GM18861 (cell line): ENCODE results near the gene TEKT5.
"Not testable (repeated sequence)": the region's sequence is repeated elsewhere in the genome, so short reads cannot be mapped to it uniquely, and the experiment has no call there.

Experiments
- ATAC-seq: cut with Tn5 transposase; IDR thresholded peaks from one replicate; pipeline ENCODE4 v1.9.1; 2021; ENCODE audit not compliant: unreplicated experiment

TEKT5 gene

GRCh38 chr16:10685709-10686108 lies 9.0 kb downstream of the TEKT5 start:
- ATAC-seq = no peak

DNA sequence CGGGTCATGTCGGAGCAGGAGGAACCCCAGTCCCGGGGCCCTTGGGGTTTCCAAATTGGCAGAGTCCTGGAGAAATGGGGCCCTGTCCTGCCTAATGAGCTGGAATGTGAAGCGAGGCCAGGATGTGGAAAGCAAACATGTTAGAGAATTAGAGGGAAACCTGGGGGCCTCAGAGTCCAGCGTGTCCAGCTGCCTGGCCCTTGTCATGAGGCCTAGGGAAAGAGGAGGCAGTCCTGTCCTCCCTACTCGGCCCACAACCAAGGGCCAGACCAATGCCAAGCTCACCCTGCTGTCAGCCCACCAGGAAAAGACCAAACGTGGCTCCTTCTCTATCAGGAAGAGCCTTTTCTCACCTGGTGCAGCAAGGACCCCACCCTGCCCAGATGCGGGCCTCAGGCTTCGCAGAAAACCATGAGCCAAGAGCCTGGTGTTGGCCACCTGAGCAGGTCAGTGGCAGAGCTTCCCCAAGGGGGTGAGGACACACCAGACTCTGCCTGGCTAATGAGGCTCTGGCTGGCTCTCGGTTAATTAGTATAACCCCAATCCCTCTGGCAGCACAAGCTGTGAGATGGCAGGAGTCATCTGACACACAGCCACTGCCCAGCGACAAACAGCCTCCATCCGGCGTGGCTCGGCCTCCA lies 10.1 kb downstream of the TEKT5 start:
- ATAC-seq = no peak

- no peak for ATAC-seq
These were observed 11.6 kb downstream of the TEKT5 start for GRCh38 chr16:10683170-10683569.

- ATAC-seq = no peak
These were observed 12.1 kb downstream of the TEKT5 start for GRCh38 chr16:10682604-10683003.

GRCh38 chr16:10681310-10682308 lies 13.1 kb downstream of the TEKT5 start:
- no peak for ATAC-seq

- ATAC-seq = no peak
These were observed 14.8 kb downstream of the TEKT5 start for GRCh38 chr16:10679921-10680320.

- not testable (repeated sequence) for ATAC-seq
These were observed 15.3 kb downstream of the TEKT5 start for GRCh38 chr16:10679441-10679840.

- no peak for ATAC-seq
These were observed 16.1 kb downstream of the TEKT5 start for GRCh38 chr16:10678655-10679054.

DNA sequence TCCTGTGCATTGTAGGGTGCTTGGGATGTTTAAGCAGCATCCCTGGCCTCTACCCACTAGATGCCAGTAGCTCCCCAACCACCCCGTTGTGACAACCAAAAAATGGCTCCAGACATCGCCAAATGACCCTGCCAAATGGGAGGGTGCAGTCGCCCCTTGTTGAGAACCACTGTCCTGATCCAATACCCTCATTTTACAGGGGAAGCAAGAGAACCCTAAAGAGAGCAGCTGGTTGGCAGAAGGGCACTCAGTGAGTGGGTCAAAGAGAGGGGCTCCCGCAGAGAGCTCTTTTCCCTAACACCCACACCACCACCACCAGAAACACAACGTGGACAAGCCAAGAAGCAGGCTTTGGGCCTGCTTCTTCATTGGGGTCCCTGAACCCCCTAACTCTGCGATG lies 18.4 kb downstream of the TEKT5 start:
- no peak for ATAC-seq

GRCh38 chr16:10675861-10676260 lies 18.9 kb downstream of the TEKT5 start:
- ATAC-seq = no peak

DNA sequence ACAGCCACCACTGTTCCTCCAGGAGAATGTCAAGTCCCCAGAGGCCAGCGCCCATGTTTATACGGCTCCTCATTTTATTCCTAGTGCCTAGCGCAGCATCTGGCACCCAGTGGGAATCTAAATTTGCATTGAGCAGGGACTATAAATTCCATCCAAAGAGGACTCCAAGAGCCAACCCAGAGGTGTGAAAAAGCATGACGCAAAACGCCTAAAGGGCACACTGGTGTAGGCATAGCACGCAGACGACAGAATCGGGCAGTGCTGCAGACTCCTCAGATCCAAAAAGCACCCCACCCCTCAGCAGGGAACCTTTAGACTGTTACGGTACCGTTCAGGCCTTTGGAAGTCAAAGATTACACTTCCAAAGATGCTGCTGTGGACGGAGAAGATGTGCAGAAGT lies 19.5 kb downstream of the TEKT5 start:
- ATAC-seq = no peak

DNA sequence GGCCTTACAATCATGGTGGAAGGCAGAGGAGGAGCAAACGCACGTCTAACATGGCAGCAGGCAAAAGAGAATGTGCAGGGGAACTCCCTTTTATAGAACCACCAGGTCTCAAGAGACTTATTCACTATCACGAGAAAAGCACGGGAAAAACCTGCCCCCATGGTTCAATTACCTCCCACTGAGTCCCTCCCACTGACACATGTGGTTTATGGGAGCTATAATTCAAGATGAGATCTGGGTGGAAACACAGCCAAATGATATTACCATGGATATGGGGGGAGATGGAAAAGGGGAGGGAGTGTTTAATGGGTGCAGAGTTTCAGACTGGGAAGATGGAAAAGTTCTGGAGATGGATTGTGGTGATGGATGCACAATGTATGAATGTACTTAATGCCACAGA lies 23.0 kb downstream of the TEKT5 start:
- ATAC-seq = no peak

GRCh38 chr16:10669791-10670190 lies 24.9 kb downstream of the TEKT5 start:
- no peak for ATAC-seq

GRCh38 chr16:10668322-10669045 lies 26.2 kb downstream of the TEKT5 start:
- ATAC-seq = no peak

- ATAC-seq = no peak
These were observed 27.5 kb downstream of the TEKT5 start for GRCh38 chr16:10667239-10667638.

DNA sequence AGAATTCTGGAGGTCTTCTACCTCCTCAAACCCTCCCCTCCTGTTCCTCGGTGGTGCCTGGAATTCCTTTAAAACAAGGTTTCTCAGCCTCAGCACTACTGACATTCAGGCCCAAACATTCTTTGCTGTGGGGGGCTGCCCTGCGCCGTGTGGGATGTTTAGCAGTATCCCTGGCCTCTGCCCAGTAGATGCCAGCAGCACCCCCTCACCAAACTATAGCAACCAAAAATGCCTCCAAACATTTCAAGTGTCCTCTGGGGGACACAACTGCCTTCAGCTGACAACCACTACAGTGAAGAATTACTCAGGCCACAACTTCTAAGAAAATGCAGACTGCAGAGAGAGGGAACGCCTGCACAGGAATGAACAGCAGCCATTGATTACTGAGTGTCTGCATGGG lies 28.4 kb downstream of the TEKT5 start:
- ATAC-seq = no peak

GRCh38 chr16:10665166-10665565 lies 29.6 kb downstream of the TEKT5 start:
- no peak for ATAC-seq

DNA sequence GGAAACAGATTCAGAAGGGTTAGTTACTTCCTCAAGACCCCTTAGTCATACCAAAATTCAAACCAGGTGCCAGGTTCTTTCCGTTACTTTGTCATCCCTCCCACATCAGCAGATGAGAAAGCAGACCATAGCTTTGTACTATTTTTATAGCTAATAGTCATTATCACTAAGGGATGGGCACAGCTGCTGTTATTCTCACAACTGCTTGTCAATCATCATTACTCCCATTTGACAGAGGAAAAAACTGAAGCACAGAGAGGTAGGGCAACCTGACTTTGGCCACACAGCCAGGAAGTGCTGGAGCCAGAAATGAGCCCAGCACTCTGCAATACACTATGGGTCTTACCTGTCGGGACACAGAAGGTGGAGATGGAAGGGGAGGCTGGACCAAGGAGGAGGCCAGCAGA lies 30.0 kb downstream of the TEKT5 start:
- no peak for ATAC-seq

DNA sequence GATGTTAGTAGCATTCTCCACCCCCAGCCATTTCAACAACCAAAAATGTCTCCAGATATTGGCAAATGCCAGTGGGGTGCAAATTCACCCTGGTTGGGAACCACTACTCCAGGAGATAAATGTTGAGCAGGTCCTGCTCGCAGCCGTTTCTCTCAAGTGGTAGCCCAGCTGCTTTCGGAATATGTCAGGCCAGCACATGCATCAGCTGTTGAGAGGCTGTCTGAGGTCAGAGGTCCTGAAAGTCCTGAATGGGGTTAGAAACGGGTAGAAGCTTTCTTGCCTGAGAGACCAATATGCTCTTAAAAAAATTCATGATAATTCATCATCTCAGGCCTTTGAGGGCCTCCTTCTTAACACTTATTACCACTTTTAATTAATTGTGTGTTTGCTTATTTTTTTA lies 31.0 kb downstream of the TEKT5 start:
- no peak for ATAC-seq

DNA sequence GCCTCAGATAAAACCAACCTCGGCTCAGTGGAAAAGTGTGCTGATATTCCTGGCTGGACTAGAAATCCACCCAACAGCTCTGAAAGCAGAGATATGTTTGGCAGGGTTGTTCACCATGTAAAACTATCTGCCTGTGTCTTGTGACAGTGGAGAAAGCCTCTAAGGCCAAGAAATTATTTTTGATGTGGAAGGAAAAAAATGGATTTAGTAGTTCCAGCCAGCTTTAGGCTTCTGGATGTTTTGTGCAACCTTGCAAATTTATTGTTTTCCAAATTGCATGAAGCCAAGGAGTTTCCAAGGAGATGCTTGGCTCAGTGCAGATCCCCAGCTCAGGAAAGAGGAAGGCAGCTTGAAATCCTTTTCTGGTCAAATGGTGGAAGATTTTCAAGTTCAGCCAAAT lies 31.6 kb downstream of the TEKT5 start:
- no peak for ATAC-seq

GRCh38 chr16:10662212-10662611 lies 32.5 kb downstream of the TEKT5 start:
- no peak for ATAC-seq

DNA sequence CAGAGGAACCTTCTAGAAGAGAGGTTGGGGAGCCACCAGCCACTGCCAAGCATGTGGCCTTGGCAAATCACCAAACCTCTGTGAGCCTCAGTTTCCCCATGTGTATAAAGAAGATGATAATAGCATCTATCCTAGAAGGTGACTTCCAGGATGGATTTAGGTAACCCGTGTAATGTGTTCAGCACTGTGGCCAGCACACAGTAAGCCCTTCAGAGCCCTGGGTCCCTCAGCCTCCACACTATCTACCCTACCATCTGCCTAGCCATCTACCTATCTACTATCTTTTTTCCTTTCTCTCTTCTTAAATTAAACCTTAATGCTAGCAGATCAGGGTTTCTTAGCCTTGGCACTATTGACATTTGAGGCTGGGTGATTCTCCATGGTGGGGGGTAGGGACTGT lies 33.0 kb downstream of the TEKT5 start:
- no peak for ATAC-seq
